ENCODE results near the gene PARP6.

Gene PARP6

GRCh38 chr15:72249142-72249810, 23.1 kb downstream of the PARP6 start:
- no peak overlapping the region for H3K27ac ChIP-seq
- no peak for TF ChIP-seq CTCF (conservative IDR thresholded peaks at IDR 0.05)
- TF ChIP-seq ZFX (IDR thresholded peaks at IDR 0.05), result no peak

GRCh38 chr15:72248514-72248913, 23.8 kb downstream of the PARP6 start:
- no peak overlapping the region for H3K27ac ChIP-seq
- TF ChIP-seq ZFX (IDR thresholded peaks at IDR 0.05) (no peak), CTCF (conservative IDR thresholded peaks at IDR 0.05) (no peak)

GRCh38 chr15:72242775-72243370, 29.5 kb downstream of the PARP6 start:
- TF ChIP-seq ZFX (IDR thresholded peaks at IDR 0.05) (no peak), CTCF (conservative IDR thresholded peaks at IDR 0.05) (no peak)
- H3K27ac ChIP-seq, result no peak overlapping the region

- H3K27ac ChIP-seq, result no peak overlapping the region
- TF ChIP-seq CTCF (conservative IDR thresholded peaks at IDR 0.05) (no peak), ZFX (IDR thresholded peaks at IDR 0.05) (no peak)
Observed at GRCh38 chr15:72239652-72240051, 32.7 kb downstream of the PARP6 start.

GRCh38 chr15:72238586-72238985, 33.8 kb downstream of the PARP6 start:
- H3K27ac ChIP-seq, result no peak overlapping the region
- no peak for TF ChIP-seq ZFX (IDR thresholded peaks at IDR 0.05)
- TF ChIP-seq CTCF (conservative IDR thresholded peaks at IDR 0.05), result no peak

GRCh38 chr15:72237853-72238224, 34.5 kb downstream of the PARP6 start:
- no peak overlapping the region for H3K27ac ChIP-seq
- TF ChIP-seq ZFX (IDR thresholded peaks at IDR 0.05) (no peak), CTCF (conservative IDR thresholded peaks at IDR 0.05) (no peak)

- H3K27ac ChIP-seq, result no peak overlapping the region
- TF ChIP-seq ZFX (IDR thresholded peaks at IDR 0.05), result no peak
- no peak for TF ChIP-seq CTCF (conservative IDR thresholded peaks at IDR 0.05)
Observed at GRCh38 chr15:72237029-72237852, 35.1 kb downstream of the PARP6 start.

Data from C4-2B (cell line).